Measurements from ENCODE around the gene ODC1. TPM values are rescaled to one million over a fixed set of nuclear protein-coding genes. Genes with fewer than 3 reads are reported as not detected.

Gene ODC1
- polyA plus RNA-seq, 1 donor (not counting 4 experiments of a cell fraction or from before 2014, with no cell fraction given) = 637 TPM

- Histone ChIP-seq H3K4me1 (ENCODE audit: control insufficient read depth, extremely low read depth, insufficient read depth, low read length) (no peaks in the 10 kb centered on the region), H2AFZ (ENCODE audit: control insufficient read depth, low read length) (no peak overlapping the region), H3K4me2 (ENCODE audit: control insufficient read depth, extremely low read depth, insufficient read depth, low read depth, low read length) (no peak overlapping the region), H3K9me3 (ENCODE audit: control insufficient read depth, low read depth, low read length) (no peaks in the 10 kb centered on the region), H3K27ac (ENCODE audit: control insufficient read depth, insufficient read depth, low read length) (no peak overlapping the region), H3K4me3 (ENCODE audit: control insufficient read depth in 2 of 3, extremely low read depth in 1 of 3, insufficient read depth in 2 of 3, low read depth in 1 of 3, low read length in 3 of 3) (no peak overlapping the region), H4K20me1 (ENCODE audit: control insufficient read depth, extremely low read depth, insufficient read depth, low read length) (no peaks in the 10 kb centered on the region), H3K9ac (ENCODE audit: control insufficient read depth, extremely low read depth, insufficient read depth, low read length) (no peak overlapping the region), H3K27me3 (ENCODE audit: control insufficient read depth, extremely low read depth, insufficient read depth, low read length) (peaks cover 19% of the 10 kb centered on the region), H3K36me3 (ENCODE audit: control insufficient read depth in 2 of 2, extremely low read depth in 1 of 2, insufficient read depth in 2 of 2, low read length in 2 of 2) (no peaks in the 10 kb centered on the region), H3K9me1 (ENCODE audit: control insufficient read depth, extremely low read depth, insufficient read depth, low read length) (no peaks in the 10 kb centered on the region), H3K79me2 (ENCODE audit: control insufficient read depth, insufficient read depth, low read length) (no peaks in the 10 kb centered on the region)
- no peak for TF ChIP-seq EZH2 (IDR thresholded peaks at IDR 0.05; ENCODE audit: low read length)
- TF ChIP-seq CTCF (optimal IDR thresholded peaks at IDR 0.05 in 1 of 3, IDR thresholded peaks at IDR 0.05 in 1 of 3, conservative IDR thresholded peaks at IDR 0.05 in 1 of 3; ENCODE audit: extremely low read depth in 1 of 3, insufficient read depth in 2 of 3, low read length in 3 of 3) = no peak
- no peak for FAIRE-seq
- dilution Hi-C loops (cut with MboI; ENCODE audit: extremely low pct_ligation_motif_present, low sequenced_read_pairs) = no loop called here
- DNase-seq (ENCODE audit: low read depth, low spot score) = no peak
Observed at GRCh38 chr2:10477443-10478297, 29.5 kb upstream of the ODC1 start.

GRCh38 chr2:10476723-10477442 is 28.8 kb upstream of the ODC1 start:
- Histone ChIP-seq H3K9ac (ENCODE audit: control insufficient read depth, extremely low read depth, insufficient read depth, low read length) (no peak overlapping the region), H2AFZ (ENCODE audit: control insufficient read depth, low read length) (no peak overlapping the region), H3K27ac (ENCODE audit: control insufficient read depth, insufficient read depth, low read length) (no peak overlapping the region), H3K27me3 (ENCODE audit: control insufficient read depth, extremely low read depth, insufficient read depth, low read length) (peaks cover 12% of the 10 kb centered on the region), H3K4me3 (ENCODE audit: control insufficient read depth in 2 of 3, extremely low read depth in 1 of 3, insufficient read depth in 2 of 3, low read depth in 1 of 3, low read length in 3 of 3) (no peak overlapping the region), H3K79me2 (ENCODE audit: control insufficient read depth, insufficient read depth, low read length) (no peaks in the 10 kb centered on the region), H3K4me2 (ENCODE audit: control insufficient read depth, extremely low read depth, insufficient read depth, low read depth, low read length) (no peak overlapping the region), H3K36me3 (ENCODE audit: control insufficient read depth in 2 of 2, extremely low read depth in 1 of 2, insufficient read depth in 2 of 2, low read length in 2 of 2) (no peaks in the 10 kb centered on the region), H3K4me1 (ENCODE audit: control insufficient read depth, extremely low read depth, insufficient read depth, low read length) (no peaks in the 10 kb centered on the region), H3K9me3 (ENCODE audit: control insufficient read depth, low read depth, low read length) (no peaks in the 10 kb centered on the region), H4K20me1 (ENCODE audit: control insufficient read depth, extremely low read depth, insufficient read depth, low read length) (no peaks in the 10 kb centered on the region), H3K9me1 (ENCODE audit: control insufficient read depth, extremely low read depth, insufficient read depth, low read length) (no peaks in the 10 kb centered on the region)
- dilution Hi-C loops (cut with MboI; ENCODE audit: extremely low pct_ligation_motif_present, low sequenced_read_pairs) = no loop called here
- DNase-seq (ENCODE audit: low read depth, low spot score) (no peak), FAIRE-seq (no peak)
- TF ChIP-seq CTCF (optimal IDR thresholded peaks at IDR 0.05 in 1 of 3, IDR thresholded peaks at IDR 0.05 in 1 of 3, conservative IDR thresholded peaks at IDR 0.05 in 1 of 3; ENCODE audit: extremely low read depth in 1 of 3, insufficient read depth in 2 of 3, low read length in 3 of 3) (no peak), EZH2 (IDR thresholded peaks at IDR 0.05; ENCODE audit: low read length) (no peak)
